NCI-H82 (cell line): ENCODE results near the gene ING4.
A peak's percentile ranks its signal among the peaks of the same experiment; 100 is the strongest.

Source experiments
- DNase-seq: peaks from one replicate; lab custom pipeline; 2025; lab: John Stamatoyannopoulos, UW

Gene ING4

DNA sequence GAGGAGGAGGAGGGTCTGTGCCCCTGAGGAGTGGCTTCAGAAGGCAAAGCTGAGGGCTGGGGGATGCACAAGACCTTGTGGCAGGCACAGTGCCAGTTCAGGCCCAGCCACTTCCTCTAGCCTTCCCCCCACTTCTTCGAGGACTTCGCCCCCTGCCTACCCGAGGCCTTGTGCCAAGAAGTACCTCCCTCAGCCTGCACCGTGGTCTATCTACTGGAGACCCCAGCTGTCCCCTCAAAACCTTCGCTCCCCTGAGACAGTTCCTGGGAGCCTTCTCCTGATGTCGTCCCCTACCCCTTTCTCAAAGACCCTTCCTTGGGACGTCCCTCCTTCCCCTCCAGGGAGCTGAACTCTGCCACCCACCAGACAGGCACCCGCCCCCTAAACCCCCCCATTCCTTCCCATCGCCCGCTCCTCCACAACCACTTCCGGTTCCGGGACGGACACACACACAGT, 25.7 kb upstream of the ING4 start:
- no peak for DNase-seq

DNA sequence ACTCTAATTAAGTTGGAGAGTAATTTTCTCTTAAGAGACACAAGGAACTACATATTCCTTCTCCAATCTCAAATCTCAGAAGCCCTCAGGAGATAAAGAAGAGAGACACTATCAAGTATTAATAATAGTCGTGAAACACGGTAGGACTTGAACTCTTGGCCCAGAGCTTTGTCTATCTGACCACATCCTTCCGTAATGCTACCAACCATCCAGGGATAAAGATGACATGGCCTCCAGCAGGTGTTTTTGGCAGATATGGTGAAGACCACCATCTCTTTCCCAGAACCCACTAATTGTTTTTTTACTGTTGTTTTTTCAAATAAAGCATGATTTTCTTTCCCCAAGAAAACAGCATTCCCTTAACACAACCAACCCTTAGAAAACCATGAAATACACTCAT, 22.9 kb upstream of the ING4 start:
- DNase-seq, result no peak

DNA sequence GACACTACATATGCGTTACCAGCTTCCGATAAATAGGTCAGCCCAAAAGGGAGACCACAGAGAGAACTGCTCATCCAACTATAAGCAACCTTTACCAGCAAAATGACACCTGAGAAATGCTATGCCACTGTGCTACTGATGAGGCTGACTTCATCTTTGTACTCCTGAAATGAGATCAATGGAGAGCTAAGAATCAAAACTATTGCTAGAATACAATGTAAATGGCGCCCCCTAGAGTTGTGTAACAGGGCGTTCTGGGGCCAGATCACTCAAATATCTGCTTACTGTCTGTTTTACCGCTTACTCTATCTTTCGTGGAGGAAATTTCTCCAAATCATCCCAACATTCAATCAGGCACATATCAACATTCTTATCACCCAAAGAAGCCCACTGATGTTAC, 21.7 kb upstream of the ING4 start:
- DNase-seq, result peak; percentile 75

DNA sequence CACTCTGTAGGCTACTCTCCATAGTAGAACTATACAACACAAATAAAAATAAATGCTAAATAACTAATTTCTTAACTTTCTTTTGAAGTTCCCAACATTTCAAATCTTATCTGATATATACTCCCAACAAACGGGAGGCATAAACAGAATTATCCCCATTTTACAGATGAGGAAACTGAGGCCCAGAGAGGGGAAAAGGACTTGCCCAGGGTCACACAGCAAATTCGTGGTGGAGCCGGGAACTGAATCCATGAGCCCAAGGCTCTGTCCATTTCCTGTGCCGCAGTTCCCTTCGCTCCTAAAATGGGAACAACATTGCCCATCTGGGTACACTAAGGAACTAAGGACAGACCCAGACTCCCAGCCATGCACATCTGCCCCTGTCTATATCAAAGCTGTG, 14.0 kb upstream of the ING4 start:
- DNase-seq, result no peak

DNA sequence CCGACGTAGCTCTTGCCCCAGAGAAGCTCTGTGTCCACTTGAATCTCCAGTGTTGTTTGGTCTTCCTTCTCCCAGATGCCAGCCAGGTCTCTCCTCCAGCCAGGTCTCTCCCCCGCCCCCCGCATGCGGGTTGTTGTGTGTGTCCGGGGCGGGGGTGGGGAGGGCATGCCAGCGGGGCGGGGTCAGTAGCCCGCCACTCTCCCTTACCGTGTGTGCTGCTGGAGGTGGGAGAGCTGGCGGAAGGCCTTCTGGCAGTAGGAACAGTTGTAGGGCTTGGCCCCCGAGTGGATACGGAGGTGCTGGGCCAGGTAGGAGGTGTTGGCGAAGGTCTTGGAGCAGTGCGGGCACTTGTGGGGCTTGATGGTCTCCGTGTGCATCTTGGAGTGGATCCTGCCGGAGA, 9.2 kb upstream of the ING4 start:
- no peak for DNase-seq

DNA sequence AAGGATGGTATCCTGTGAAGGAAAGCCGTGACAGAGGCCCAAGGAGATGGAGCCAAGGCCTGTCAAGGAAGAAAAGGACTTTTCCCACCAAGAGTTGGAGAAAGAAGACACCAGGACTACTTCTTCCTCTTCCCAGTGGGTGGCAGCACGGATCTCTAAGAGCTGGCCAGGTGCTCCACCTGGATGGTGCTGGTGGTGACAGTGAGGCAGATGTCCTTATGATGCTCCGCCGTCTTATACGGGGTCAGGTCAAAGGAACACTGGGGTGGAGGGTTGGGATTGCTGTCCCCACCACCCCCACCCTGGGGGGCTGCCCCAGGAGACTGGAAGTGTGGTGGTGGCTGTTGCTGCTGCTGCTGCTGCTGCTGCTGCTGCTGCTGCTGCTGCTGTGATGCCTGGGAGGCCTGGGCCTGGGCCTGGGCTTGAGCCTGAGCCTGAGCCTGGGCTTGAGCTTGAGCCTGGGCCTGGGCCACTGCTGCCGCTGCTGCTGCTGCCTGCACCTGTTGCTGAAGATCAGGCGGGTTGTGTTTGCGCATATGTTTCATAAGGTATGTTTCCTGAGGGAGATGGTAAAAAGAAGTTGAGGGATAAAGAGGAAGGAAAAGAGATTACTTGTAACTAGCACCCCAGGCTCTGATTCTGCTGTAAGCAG, 4.8 kb upstream of the ING4 start:
- DNase-seq, result peak; percentile 59

DNA sequence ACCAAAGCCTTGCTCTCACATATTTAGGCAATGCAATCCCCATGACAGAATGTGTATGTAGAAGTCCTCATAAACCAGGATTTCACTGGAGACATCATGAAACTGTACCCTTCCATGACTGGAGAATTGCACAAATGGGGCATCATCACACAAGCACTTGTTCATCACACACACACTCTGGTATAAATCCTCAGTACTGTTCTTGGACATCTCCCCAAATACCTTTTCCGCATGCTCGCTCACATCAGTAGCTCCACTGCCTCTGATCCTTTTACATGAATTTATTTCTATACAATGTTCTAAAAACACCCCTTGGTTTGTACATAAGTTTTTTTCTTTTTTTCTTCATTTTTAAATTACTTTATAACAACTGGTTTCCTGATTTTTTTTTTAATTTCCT, 3.3 kb upstream of the ING4 start:
- no peak for DNase-seq

DNA sequence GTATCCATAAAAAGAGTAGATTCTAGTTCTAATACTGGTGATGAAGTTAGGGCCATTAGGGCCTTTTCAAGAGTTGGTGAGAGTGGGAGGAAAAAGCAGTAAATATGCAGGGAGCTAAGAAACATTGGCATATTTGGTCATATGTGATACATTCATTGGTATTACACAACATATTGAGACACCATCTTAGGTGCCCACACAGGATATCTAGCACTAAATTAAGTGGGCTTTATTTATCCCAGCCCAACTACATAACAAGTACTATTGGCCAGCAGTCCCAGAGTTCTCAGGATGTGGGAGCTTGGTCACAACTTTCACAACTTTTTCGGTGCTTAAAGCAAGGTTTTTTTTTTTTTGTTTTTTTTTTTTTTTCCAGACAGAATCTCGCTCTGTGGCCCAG, 2.0 kb upstream of the ING4 start:
- DNase-seq, result no peak

DNA sequence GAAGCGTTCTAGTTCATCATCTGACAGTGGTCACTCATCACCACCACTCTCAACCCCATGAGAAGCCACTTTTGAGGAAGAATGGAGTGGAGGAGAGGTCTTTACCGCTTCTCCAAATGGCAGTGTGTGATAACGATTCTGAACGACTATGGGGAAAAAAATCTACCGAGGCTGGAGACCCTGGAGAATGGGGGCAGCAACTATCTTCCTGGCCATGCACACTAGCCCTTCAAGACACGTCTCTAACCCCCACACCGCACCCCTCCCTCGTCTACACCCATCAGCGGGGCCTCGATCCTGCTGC, 365 bp downstream of the ING4 start:
- DNase-seq, result peak; percentile 77

DNA sequence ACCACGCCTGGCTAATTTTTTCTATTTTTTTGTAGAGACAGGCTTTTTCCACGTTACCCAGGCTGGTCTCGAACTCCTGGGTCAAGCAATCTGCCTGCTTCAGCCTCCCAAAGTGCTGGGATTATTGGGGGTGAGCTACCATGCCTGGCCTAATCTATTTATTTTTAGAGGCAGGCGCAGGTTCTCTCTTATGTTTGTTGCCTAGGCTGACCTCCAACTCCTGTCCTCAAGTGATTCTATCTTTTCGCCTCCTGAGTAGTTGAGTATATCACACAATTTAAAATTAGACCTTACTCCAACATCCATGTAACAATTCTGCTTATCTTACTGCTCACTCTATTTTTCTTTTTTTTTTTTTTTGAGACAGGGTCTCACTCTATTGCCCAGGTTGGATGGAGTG, 8.9 kb downstream of the ING4 start:
- DNase-seq, result no peak

DNA sequence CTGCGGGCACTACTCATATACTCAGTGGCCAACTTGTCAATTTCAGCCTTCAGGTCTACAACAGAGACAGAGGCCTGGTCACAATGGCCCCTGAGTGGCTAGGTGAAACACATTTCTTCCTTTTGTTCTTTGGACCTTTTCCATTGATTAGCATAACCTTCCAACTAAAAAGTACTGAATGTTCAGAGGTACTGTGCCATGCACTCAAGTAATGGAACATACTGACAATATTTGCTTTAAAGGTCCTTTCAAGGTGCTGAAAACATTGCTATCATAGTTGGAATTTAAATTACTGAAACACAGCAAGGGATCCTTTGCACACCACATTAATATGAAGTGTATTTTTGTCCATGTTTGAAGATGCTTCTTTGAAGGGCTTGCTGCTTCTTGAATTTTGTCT, 9.6 kb downstream of the ING4 start:
- DNase-seq, result no peak

DNA sequence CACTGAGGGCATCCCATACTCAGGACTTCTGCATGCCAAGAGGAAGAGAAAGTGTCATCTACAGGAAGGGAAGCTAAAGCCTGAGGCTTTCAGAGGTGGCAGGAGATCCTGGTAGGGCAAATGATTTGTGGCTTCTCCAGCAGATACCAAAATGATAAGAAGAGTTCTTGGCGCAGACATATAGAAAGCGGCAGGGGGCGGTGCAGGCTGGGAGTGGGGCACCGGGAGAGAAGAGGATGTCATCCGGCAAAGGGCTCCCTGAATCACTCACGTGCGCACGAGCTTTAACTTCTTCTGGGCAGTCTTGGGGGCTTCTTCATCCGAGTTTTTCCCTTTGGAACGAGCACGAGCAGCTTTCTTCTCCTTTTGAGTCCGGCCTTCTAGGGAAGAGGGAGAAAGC, 10.5 kb downstream of the ING4 start:
- DNase-seq, result no peak

DNA sequence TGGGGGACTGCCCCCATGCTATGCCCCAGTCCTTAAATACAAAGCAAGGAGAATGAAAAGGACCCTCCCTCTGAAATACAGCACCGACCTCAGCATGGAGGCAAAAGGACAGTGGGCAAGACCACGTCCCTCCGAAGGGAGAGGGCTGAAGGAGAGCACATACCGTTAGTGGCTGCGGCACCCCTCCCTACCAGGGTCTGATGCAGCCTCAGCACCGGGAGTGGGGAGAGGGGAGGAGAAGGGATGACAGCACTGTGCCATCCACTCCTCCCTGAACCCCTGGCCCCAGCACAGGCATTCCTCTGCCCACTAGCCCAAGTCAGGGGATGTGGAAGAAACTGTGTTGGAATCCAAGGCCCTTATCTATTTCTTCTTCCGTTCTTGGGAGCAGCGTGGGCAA, 12.1 kb downstream of the ING4 start:
- no peak for DNase-seq

DNA sequence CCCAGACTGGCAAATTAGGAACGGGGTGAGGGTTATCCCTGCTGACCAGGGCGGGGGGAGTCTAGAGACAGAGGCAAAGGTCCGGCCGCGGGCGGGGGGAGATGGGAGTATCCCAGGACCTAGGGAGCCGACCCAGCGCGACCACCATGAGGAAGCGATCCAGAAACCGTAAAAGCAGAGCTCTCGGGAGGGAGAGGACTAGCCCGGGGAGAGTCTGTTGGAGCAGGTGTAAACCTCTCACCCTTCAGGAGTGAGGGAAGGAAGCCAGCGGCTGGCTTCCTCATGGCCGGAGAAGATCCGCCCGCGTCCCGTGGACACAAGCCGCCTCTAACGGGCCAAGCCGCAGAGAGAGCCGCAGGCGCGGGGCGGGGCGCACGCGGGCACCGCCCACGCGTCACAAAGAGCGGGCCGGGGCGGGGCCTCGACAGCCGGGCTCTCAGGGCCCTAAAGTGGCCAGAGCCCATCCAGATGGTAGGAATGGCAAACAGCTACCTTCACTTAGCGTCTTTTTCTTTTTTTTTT, 15.8 kb downstream of the ING4 start, which contains the start of gene ACRBP:
Gene ACRBP, minus strand, starts transcription at position 350 of the 522 bp plus-strand sequence. Its CDS starts 66 bp downstream, at position 284.
- peak; percentile 76 for DNase-seq

DNA sequence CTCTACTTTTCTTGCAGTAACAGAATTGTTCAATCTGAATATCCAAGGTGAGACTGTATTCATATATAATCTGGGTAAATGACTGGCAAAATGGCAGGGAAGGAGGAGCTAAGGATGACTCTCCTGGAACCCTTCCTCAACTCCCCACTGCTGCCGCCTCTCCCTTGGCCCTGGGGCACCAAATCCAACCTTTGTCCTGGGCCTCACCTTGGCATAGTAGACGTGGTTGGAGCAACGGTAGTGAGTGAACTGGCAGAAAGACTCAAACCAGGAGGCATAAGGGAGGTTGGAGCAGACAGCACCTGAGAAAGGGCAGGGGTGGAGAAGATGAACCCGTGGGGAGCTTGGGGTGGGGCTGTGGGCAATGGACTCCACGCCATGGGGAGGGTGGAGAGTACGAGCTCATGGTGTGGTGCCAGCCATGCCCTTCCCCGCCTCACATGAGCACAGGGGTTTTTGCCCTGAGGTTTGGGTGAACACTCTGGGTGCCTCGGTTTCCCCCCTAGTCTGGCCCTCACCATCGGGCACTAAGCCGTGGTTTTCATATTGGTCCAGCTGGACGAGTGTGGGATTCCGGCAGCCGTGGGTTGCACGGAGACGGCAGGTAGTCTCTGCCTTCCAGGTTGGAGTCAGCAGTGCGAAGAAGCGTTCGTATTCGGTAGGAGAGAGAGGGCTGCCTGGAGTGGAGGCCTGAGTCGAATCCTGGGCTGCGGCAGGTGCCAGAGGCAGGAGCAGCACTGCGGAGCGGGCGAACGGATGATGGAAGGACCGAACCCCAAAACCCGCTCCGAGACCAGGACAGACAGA, 16.4 kb downstream of the ING4 start:
- DNase-seq, result no peak

DNA sequence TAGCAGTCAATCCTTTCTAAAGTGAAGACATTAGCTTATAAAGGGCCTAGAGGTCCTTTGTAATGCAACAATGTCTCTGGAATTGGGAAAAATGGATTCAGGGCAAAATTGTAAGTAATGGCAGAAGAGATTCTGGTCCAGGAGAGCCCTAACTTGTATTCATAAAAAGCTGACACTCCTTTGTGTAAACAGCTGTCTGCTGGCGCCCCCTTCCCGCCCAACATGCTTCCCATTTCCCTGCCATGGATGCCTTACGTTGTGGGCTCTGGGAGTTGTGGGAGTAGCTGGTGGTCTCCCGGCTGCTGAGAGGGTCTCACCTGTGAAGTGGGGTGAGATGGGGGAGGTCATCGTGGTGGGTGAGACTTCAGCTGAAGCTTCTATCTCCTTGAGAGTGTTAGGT, 18.0 kb downstream of the ING4 start:
- peak; percentile 44 for DNase-seq

DNA sequence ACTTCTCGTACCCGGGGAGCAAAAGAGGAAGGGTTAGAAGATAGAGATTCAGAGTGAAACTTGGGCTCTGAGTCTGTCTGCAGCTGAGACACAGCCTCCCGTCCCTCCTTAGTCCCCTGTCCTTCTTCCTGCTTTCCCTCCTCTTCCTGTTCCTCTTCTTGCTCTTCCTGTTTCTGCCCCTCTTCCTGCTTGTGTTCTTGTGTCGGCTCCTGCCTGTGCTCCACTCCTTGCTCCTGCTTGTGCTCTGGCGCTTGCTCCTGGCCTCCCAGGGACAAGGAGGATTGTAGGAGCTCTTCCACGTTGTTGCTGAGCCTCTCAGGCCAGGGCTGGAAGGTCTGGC, 18.7 kb downstream of the ING4 start:
- DNase-seq, result no peak

DNA sequence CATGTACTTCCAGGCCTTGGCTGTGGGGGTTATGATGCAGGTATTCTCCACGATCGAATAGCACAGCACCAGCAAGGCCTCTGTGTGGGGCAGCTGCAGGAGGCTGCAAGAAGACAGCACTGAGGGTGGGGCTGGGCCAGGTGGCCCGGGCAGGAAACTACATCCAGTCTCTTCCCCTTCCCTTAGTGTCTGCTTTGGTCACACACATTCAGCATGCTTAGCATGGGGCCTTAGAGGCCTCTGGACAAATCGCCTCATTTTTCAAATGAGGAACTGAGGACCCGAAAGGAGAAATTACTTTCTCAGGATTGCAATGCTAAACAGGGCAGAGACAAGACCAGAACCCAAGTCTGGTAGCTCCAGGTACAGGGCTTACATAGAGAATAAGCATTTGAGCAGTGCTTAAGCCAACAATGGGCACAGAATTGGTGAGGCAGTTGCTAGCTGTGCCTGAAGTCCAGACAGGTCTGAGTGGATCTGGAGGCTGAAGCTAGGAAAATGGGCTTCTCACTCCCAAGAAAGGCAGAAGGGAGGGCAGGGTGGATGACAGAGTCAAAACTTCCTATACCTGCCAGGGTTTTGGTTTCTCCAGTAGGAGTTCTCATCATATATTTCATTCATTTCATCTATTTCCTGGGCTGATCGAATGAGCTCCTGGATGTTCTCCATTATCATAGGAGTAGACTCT, 19.2 kb downstream of the ING4 start:
- no peak for DNase-seq

DNA sequence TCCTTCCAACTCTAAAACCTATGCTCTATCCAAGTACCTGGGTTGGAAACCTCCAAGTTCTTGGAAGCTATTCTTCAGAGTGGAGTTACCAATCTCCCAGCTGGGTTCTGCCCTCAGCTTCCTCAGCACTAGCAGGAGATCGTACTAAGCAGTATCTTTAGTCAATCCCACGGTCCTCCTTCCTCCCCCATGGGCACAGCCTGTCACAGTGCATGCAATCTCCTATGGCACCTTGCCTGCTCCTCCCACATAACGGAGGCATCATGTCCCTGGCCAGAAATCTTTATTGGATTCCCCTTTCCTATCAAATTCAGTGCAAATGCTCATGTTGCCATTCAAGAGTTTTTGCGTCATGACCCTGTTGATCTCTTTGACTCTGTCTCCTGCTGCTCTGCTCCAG, 21.8 kb downstream of the ING4 start:
- no peak for DNase-seq

DNA sequence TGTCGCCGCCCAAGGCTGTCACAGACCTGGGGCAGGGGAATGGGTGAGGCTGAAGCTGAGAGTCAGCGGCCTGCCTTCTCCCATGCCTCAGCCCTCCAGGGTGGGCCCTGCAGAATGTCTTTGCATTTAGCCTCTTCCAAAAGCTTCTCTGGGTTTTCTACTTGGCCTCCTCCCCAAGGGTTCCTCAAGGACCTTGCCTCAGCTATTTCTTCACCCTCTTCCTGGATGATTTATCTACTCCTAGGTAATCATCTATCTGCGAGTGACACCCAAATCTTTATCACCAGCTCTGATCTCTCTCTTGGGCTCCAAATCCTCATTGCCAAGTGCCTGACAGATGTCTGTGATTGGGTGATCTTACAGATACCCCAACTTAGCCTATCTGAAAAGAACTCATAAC, 22.4 kb downstream of the ING4 start:
- no peak for DNase-seq

DNA sequence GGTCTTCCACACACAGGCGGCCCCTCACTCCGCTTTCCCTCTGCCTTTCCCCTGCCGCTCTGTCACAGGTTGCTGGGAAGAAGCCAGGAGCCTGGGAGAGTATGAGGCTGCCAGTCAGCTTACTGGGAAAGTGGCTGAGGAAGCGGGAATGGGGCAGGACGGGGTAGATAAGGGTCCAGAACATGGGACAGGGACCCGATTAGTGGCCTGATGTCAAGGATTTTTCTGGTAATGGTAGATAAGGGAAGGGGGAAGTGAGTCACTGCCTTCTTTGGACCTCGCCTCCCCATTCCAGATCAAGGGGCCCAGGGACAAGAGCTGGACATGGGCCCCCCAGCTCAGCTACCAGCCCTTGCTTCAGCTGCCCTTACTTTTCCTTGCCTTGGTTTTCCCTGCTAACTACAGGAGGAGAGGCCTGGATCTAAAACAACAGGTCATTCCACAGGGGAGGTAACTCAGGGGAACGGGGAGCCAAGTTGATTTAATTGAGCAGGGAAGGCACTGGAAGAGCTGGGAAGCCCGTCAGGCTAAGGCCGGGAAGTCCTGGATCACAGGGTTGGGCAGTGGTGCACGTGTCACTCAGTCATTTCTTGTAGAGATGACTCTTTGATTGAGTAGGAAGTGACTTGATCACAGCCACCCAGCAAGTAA, 23.6 kb downstream of the ING4 start:
- DNase-seq, result no peak

DNA sequence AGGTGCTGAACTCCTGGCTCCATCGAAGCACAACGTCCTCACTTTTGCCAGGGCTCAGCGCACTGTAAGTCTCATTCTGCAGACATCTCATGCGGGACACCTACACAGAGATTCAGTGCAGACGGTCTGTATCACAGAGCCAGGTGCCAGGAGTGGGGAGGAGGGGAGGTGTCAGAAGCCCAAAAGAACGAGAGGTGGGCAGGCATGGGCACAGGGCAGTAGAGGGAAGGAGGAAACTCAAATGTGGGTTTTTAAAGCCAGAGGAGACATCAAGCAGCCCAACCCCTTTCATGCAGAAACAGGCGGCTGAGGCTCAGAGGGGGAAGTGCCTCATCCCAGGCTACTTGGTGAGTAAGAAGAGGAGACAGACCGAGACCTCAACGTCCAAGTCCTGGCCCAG, 24.6 kb downstream of the ING4 start:
- DNase-seq, result no peak
